Measurements from ENCODE around the gene PKP4. TPM values are rescaled to one million over a fixed set of nuclear protein-coding genes. Genes with fewer than 3 reads are reported as not detected.

The PKP4 gene
- total RNA-seq, 1 experiment from 2014 or later, result 52.0 TPM

GRCh38 chr2:158582670-158583069 lies 125.9 kb downstream of the PKP4 start:
- Mint-ChIP-seq H3K9me3 (no peaks in the 10 kb centered on the region), H3K4me3 (no peak overlapping the region), H3K27ac (no peak overlapping the region; a peak in 1 of 7 replicates), H3K36me3 (ENCODE audit: insufficient read depth in 1 of 3, low read depth in 3 of 3) (0 out of 7 replicates have a peak, but pooled peaks cover 0 to 2% (median 0%) of the 10 kb centered on the region in 3 experiments), H3K27me3 (ENCODE audit: low read depth) (no peaks in the 10 kb centered on the region), H3K4me1 (no peaks in the 10 kb centered on the region)
- WGBS (ENCODE audit: extremely low coverage, insufficient read length, low lambda C conversion rate), result no CpG with 5 or more reads among the region's 1 CpG
- Histone ChIP-seq H3K79me2 (ENCODE audit: insufficient read depth, low read length) (0 out of 2 replicates have a peak, but pooled peaks cover 2% of the 10 kb centered on the region), H2BK15ac (ENCODE audit: low read depth, low read length) (no peak overlapping the region), H3K9ac (ENCODE audit: extremely low read depth, insufficient read length, low read length) (no peak overlapping the region), H3K4me1 (ENCODE audit: insufficient read depth, low read length) (no peaks in the 10 kb centered on the region), H2BK120ac (ENCODE audit: low read depth, low read length, poor library complexity, severe bottlenecking) (no peak overlapping the region), H3K4me2 (ENCODE audit: insufficient read depth, insufficient read length, low read length) (no peak overlapping the region), H3K27ac (ENCODE audit: insufficient read length, low read depth, low read length) (no peak overlapping the region), H2AFZ (ENCODE audit: low read length) (no peak overlapping the region), H2BK12ac (ENCODE audit: insufficient read length, low read depth, low read length) (no peak overlapping the region), H3K23me2 (ENCODE audit: insufficient read length, low read depth, low read length, poor library complexity, severe bottlenecking) (no peaks in the 10 kb centered on the region), H2BK5ac (ENCODE audit: insufficient read length, low read length) (no peak overlapping the region), H2BK20ac (ENCODE audit: low read depth, low read length, poor library complexity, severe bottlenecking) (no peak overlapping the region), H3K4ac (ENCODE audit: low read depth, low read length) (no peak overlapping the region), H3K79me1 (ENCODE audit: insufficient read depth, low read depth, low read length, poor library complexity, severe bottlenecking) (no peaks in the 10 kb centered on the region), H3K14ac (ENCODE audit: insufficient read depth, low read length) (no peak overlapping the region), H3K56ac (ENCODE audit: insufficient read length, low read depth, low read length) (no peak overlapping the region), H3K23ac (ENCODE audit: insufficient read length, low read depth, low read length) (no peak overlapping the region), H4K91ac (ENCODE audit: insufficient read length, low read depth, low read length) (no peak overlapping the region), H4K8ac (replicated peaks; ENCODE audit: insufficient read length, low read depth, low read length) (no peak overlapping the region), H3K27me3 (ENCODE audit: insufficient read depth, low read length) (no peaks in the 10 kb centered on the region), H3K18ac (ENCODE audit: insufficient read length, low read depth, low read length) (no peak overlapping the region), H4K20me1 (ENCODE audit: control insufficient read depth, insufficient read depth, insufficient read length) (no peaks in the 10 kb centered on the region), H3K9me3 (ENCODE audit: control insufficient read depth, low read depth, low read length) (no peaks in the 10 kb centered on the region), H2AK5ac (ENCODE audit: insufficient read length, low read length) (no peak overlapping the region), H3T11ph (ENCODE audit: low read length) (no peak overlapping the region), H4K5ac (ENCODE audit: insufficient read length, low read depth, low read length) (no peak overlapping the region)
- no peak for DNase-seq
- TF ChIP-seq CTCF (conservative IDR thresholded peaks at IDR 0.05), result no peak
